HG02943 (cell line): ENCODE results near the gene UGGT2.
"Not testable (repeated sequence)": the region's sequence is repeated elsewhere in the genome, so short reads cannot be mapped to it uniquely, and the experiment has no call there.

ENCODE experiments used
- ATAC-seq: cut with Tn5 transposase; IDR thresholded peaks from one replicate; pipeline ENCODE4 v1.9.1; 2021; ENCODE audit warnings: mild to moderate bottlenecking, low read depth, moderate library complexity; ENCODE audit not compliant: unreplicated experiment

UGGT2 gene

GRCh38 chr13:96000069-96000468 is 53.1 kb downstream of the UGGT2 start:
- no peak for ATAC-seq

GRCh38 chr13:95987841-95988240 is 65.4 kb downstream of the UGGT2 start:
- no peak for ATAC-seq

GRCh38 chr13:95982144-95982543 is 71.1 kb downstream of the UGGT2 start:
- no peak for ATAC-seq

- ATAC-seq, result not testable (repeated sequence)
These were observed 80.5 kb downstream of the UGGT2 start for GRCh38 chr13:95972651-95973050.

GRCh38 chr13:95970878-95971277 is 82.3 kb downstream of the UGGT2 start:
- no peak for ATAC-seq

- ATAC-seq, result no peak
These were observed 84.3 kb downstream of the UGGT2 start for GRCh38 chr13:95968906-95969305.

GRCh38 chr13:95957331-95957730 is 95.9 kb downstream of the UGGT2 start:
- ATAC-seq, result no peak

- ATAC-seq, result no peak
These were observed 96.5 kb downstream of the UGGT2 start for GRCh38 chr13:95956589-95957148.

GRCh38 chr13:95955719-95956118 is 97.5 kb downstream of the UGGT2 start:
- no peak for ATAC-seq

GRCh38 chr13:95955255-95955654 is 97.9 kb downstream of the UGGT2 start:
- no peak for ATAC-seq

- no peak for ATAC-seq
These were observed 98.9 kb downstream of the UGGT2 start for GRCh38 chr13:95954266-95954665.

- ATAC-seq, result no peak
These were observed 103.1 kb downstream of the UGGT2 start for GRCh38 chr13:95950103-95950502.

- no peak for ATAC-seq
These were observed 104.5 kb downstream of the UGGT2 start for GRCh38 chr13:95948656-95949055.

- ATAC-seq, result no peak
These were observed 115.4 kb downstream of the UGGT2 start for GRCh38 chr13:95937714-95938320.

GRCh38 chr13:95931300-95932025 is 121.7 kb downstream of the UGGT2 start:
- ATAC-seq, result no peak

GRCh38 chr13:95929430-95929829 is 123.8 kb downstream of the UGGT2 start:
- ATAC-seq, result no peak

- not testable (repeated sequence) for ATAC-seq
These were observed 124.8 kb downstream of the UGGT2 start for GRCh38 chr13:95928367-95928906.

GRCh38 chr13:95926231-95926630 is 127.0 kb downstream of the UGGT2 start:
- no peak for ATAC-seq

- no peak for ATAC-seq
These were observed 128.7 kb downstream of the UGGT2 start for GRCh38 chr13:95924389-95924994.

- no peak for ATAC-seq
These were observed 131.7 kb downstream of the UGGT2 start for GRCh38 chr13:95921485-95921884.

GRCh38 chr13:95920485-95920884 is 132.7 kb downstream of the UGGT2 start:
- ATAC-seq, result no peak
